SK-N-SH (cell line): Measurements from ENCODE around the gene TMEM229A. TPM values are rescaled to one million over a fixed set of nuclear protein-coding genes. Genes with fewer than 3 reads are reported as not detected.
"Not testable (repeated sequence)": the region's sequence is repeated elsewhere in the genome, so short reads cannot be mapped to it uniquely, and the experiment has no call there.

Experiments used
- CTCF ChIA-PET: fragments of 300-600, 350-600 bp; formaldehyde crosslinking; extraction: SDS; loops from one replicate; lab custom pipeline; 2021; lab: Yijun Ruan, JAX
- POLR2A ChIA-PET: fragments of 350-600 bp; sonication (Branson Sonifier 250); formaldehyde crosslinking; extraction: SDS; loops from one replicate; lab custom pipeline; 2020; ENCODE audit warnings: antibody characterized with exemption, inconsistent platforms; lab: Yijun Ruan, JAX
- DNase-seq: peaks from one replicate; pipeline ENCODE4 v3.0.0; 2012
- H2AFZ ChIP-seq: fragments of 200-600 bp; sonication (generic); 2 replicates; pipeline ENCODE4 v1.8.1; 2016; ENCODE audit warnings: antibody characterized with exemption, mild to moderate bottlenecking, low read depth
- H3F3A ChIP-seq: fragments of 200-600 bp; sonication (generic); replicated peaks from 2 replicates; pipeline ENCODE3; 2016; ENCODE audit warnings: antibody characterized with exemption, mild to moderate bottlenecking; ENCODE audit not compliant: insufficient read depth
- H3K27ac ChIP-seq, 2 experiments: fragments of 200-500 bp in 1 of 2; fragments of 200-600 bp in 1 of 2; sonication (Bioruptor generic) in 1 of 2; sonication (generic), shearing (Covaris generic) in 1 of 2; 2 replicates each; pipeline versions ENCODE4 v1.5.1 to v1.6.1; 2014 to 2016; ENCODE audit warnings: low read depth in 2 of 2, inconsistent platforms in 1 of 2, low read length in 1 of 2, mild to moderate bottlenecking in 1 of 2, mixed read lengths in 1 of 2
- H3K27me3 ChIP-seq: fragments of 200-600 bp; sonication (generic), shearing (Covaris generic); 2 replicates; pipeline ENCODE4 v1.6.1; 2016; ENCODE audit warnings: mixed run types; ENCODE audit not compliant: insufficient read depth
- H3K36me3 ChIP-seq, 2 experiments: fragments of 200-500 bp in 1 of 2; fragments of 200-600 bp in 1 of 2; sonication (Bioruptor generic) in 1 of 2; sonication (generic) in 1 of 2; replicated peaks in 1 of 2; 2 replicates each; pipeline versions ENCODE3 to v1.5.1; 2014 to 2016; ENCODE audit warnings: low read length in 1 of 2, mild to moderate bottlenecking in 1 of 2; ENCODE audit not compliant: insufficient read depth in 2 of 2, control insufficient read depth in 1 of 2
- H3K4me1 ChIP-seq, 2 experiments: fragments of 200-500 bp in 1 of 2; fragments of 200-600 bp in 1 of 2; sonication (Bioruptor generic) in 1 of 2; sonication (generic), shearing (Covaris generic) in 1 of 2; 2 replicates each; pipeline versions ENCODE4 v1.5.1 to v1.6.1; 2014 to 2016; ENCODE audit warnings: low read depth in 1 of 2, low read length in 1 of 2, mixed run types in 1 of 2; ENCODE audit not compliant: insufficient read depth in 2 of 2, control insufficient read depth in 1 of 2
- H3K4me2 ChIP-seq: fragments of 200-600 bp; sonication (generic), shearing (Covaris generic); 2 replicates; pipeline ENCODE4 v1.6.1; 2017; ENCODE audit warnings: mixed run types
- H3K4me3 ChIP-seq, 2 experiments: fragments of 200-500 bp in 1 of 2; fragments of 200-600 bp in 1 of 2; sonication (Bioruptor generic) in 1 of 2; sonication (generic), shearing (Covaris generic) in 1 of 2; 2 replicates each; pipeline versions ENCODE4 v1.5.1 to v1.8.1; 2014 to 2016; ENCODE audit warnings: low read depth in 2 of 2, inconsistent platforms in 1 of 2, low read length in 1 of 2, mild to moderate bottlenecking in 1 of 2, mixed read lengths in 1 of 2, moderate library complexity in 1 of 2
- H3K79me2 ChIP-seq: fragments of 200-600 bp; sonication (generic); 2 replicates; pipeline ENCODE4 v1.8.1; 2017; ENCODE audit warnings: mild to moderate bottlenecking; ENCODE audit not compliant: insufficient read depth
- H3K9ac ChIP-seq: fragments of 200-600 bp; sonication (generic); 2 replicates; pipeline ENCODE4 v1.6.1; 2017; ENCODE audit warnings: mixed run types
- H3K9me2 ChIP-seq: fragments of 200-600 bp; sonication (generic); 2 replicates; pipeline ENCODE4 v1.6.1; 2017; ENCODE audit warnings: mixed run types
- H3K9me3 ChIP-seq: fragments of 200-600 bp; sonication (generic); 2 replicates; pipeline ENCODE4 v1.6.1; 2017; ENCODE audit warnings: mixed run types, mild to moderate bottlenecking, moderate library complexity
- H4K20me1 ChIP-seq: fragments of 200-600 bp; sonication (generic); 2 replicates; pipeline ENCODE4 v1.6.1; 2017; ENCODE audit warnings: mild to moderate bottlenecking, mixed run types; ENCODE audit not compliant: insufficient read depth
- CHD2 ChIP-seq: fragments of 150-350 bp; IDR thresholded peaks from 2 replicates; pipeline ENCODE4 v1.6.1; 2018; ENCODE audit warnings: low read length; ENCODE audit not compliant: partially characterized antibody
- ELF1 ChIP-seq: IDR thresholded peaks from 2 replicates; pipeline ENCODE4 v1.4.0; 2012
- EP300 ChIP-seq, 2 experiments: IDR thresholded peaks; 2 replicates each; pipeline versions ENCODE4 v1.4.0 to v1.6.1; 2012; ENCODE audit warnings: borderline replicate concordance in 1 of 2, low read depth in 1 of 2, low read length in 1 of 2
- EZH2phosphoT487 ChIP-seq: fragments of 200-600 bp; sonication (generic); IDR thresholded peaks from 2 replicates; pipeline ENCODE4 v1.6.1; 2017; ENCODE audit warnings: low read depth, mixed run types, mild to moderate bottlenecking, antibody characterized with exemption, moderate library complexity, borderline replicate concordance
- FOSL2 ChIP-seq: IDR thresholded peaks from 2 replicates; pipeline ENCODE4 v1.4.0; 2012; ENCODE audit warnings: low read depth, mild to moderate bottlenecking, moderate library complexity, borderline replicate concordance
- FOXJ3 ChIP-seq: sonication (generic); formaldehyde crosslinking; IDR thresholded peaks from 2 replicates; pipeline ENCODE4 v1.5.1; 2020; ENCODE audit warnings: mild to moderate bottlenecking, missing genetic modification reagents
- FOXM1 ChIP-seq: IDR thresholded peaks from 2 replicates; pipeline ENCODE4 v1.4.0; 2012; ENCODE audit warnings: low read depth, mild to moderate bottlenecking
- JUND ChIP-seq: IDR thresholded peaks from 2 replicates; pipeline ENCODE4 v1.4.0; 2012
- NFIC ChIP-seq: IDR thresholded peaks from 2 replicates; pipeline ENCODE4 v1.4.0; 2012; ENCODE audit warnings: borderline replicate concordance
- NRF1 ChIP-seq: IDR thresholded peaks from 2 replicates; pipeline ENCODE4 v1.6.1; 2012; ENCODE audit warnings: low read depth, mild to moderate bottlenecking, low read length
- RAD21 ChIP-seq: IDR thresholded peaks from 2 replicates; pipeline ENCODE4 v1.6.1; 2012; ENCODE audit warnings: mild to moderate bottlenecking, low read length
- RCOR1 ChIP-seq: fragments of 150-350 bp; IDR thresholded peaks from 2 replicates; pipeline ENCODE4 v1.6.1; 2017; ENCODE audit warnings: antibody characterized with exemption, low read length
- SIN3A ChIP-seq: IDR thresholded peaks from 2 replicates; pipeline ENCODE4 v1.6.1; 2012; ENCODE audit warnings: low read depth, mild to moderate bottlenecking, low read length, moderate library complexity, borderline replicate concordance
- TAF1 ChIP-seq: IDR thresholded peaks from 2 replicates; pipeline ENCODE4 v1.6.1; 2012; ENCODE audit warnings: low read depth, mild to moderate bottlenecking, low read length, moderate library complexity, borderline replicate concordance
- TEAD4 ChIP-seq: IDR thresholded peaks from 2 replicates; pipeline ENCODE4 v1.4.0; 2012; ENCODE audit warnings: mild to moderate bottlenecking, borderline replicate concordance; ENCODE audit not compliant: insufficient read depth
- WGBS: methylation state at CpG from one replicate; pipeline ENCODE4 v1.1.6; 2017; ENCODE audit warnings: low lambda C conversion rate; 5-methylcytosine and 5-hydroxymethylcytosine counted together
- polyA plus RNA-seq, 3 experiments: library from polyadenylated mRNA; depleted of rRNA; stranded (reverse); fragments of >200 nt; gene quantifications; 2 replicates each; pipeline ENCODE4 v1.2.3, GENCODE V29; 2012
- TF ChIP-seq, protein P1 (sequence below): IDR thresholded peaks from 2 replicates; pipeline ENCODE4 v1.6.1; 2012; ENCODE audit warnings: mild to moderate bottlenecking, low read depth, low read length, moderate library complexity
- TF ChIP-seq, protein P2 (sequence below): IDR thresholded peaks from 2 replicates; pipeline ENCODE4 v1.4.0; 2012; ENCODE audit warnings: low read depth, borderline replicate concordance
- TF ChIP-seq, protein P3 (sequence below): fragments of 150-350 bp; IDR thresholded peaks from 2 replicates; pipeline ENCODE4 v1.6.1; 2016; ENCODE audit warnings: mild to moderate bottlenecking, low read depth, low read length
- TF ChIP-seq, protein P4 (sequence below): IDR thresholded peaks from 2 replicates; pipeline ENCODE4; 2012

The TMEM229A gene
- polyA plus RNA-seq, 1 of the 3 experiments (the other 2 are of a cell fraction) = 0.35 TPM

- TF ChIP-seq, protein P1, sequence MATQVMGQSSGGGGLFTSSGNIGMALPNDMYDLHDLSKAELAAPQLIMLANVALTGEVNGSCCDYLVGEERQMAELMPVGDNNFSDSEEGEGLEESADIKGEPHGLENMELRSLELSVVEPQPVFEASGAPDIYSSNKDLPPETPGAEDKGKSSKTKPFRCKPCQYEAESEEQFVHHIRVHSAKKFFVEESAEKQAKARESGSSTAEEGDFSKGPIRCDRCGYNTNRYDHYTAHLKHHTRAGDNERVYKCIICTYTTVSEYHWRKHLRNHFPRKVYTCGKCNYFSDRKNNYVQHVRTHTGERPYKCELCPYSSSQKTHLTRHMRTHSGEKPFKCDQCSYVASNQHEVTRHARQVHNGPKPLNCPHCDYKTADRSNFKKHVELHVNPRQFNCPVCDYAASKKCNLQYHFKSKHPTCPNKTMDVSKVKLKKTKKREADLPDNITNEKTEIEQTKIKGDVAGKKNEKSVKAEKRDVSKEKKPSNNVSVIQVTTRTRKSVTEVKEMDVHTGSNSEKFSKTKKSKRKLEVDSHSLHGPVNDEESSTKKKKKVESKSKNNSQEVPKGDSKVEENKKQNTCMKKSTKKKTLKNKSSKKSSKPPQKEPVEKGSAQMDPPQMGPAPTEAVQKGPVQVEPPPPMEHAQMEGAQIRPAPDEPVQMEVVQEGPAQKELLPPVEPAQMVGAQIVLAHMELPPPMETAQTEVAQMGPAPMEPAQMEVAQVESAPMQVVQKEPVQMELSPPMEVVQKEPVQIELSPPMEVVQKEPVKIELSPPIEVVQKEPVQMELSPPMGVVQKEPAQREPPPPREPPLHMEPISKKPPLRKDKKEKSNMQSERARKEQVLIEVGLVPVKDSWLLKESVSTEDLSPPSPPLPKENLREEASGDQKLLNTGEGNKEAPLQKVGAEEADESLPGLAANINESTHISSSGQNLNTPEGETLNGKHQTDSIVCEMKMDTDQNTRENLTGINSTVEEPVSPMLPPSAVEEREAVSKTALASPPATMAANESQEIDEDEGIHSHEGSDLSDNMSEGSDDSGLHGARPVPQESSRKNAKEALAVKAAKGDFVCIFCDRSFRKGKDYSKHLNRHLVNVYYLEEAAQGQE = no peak
- TF ChIP-seq, protein P2, sequence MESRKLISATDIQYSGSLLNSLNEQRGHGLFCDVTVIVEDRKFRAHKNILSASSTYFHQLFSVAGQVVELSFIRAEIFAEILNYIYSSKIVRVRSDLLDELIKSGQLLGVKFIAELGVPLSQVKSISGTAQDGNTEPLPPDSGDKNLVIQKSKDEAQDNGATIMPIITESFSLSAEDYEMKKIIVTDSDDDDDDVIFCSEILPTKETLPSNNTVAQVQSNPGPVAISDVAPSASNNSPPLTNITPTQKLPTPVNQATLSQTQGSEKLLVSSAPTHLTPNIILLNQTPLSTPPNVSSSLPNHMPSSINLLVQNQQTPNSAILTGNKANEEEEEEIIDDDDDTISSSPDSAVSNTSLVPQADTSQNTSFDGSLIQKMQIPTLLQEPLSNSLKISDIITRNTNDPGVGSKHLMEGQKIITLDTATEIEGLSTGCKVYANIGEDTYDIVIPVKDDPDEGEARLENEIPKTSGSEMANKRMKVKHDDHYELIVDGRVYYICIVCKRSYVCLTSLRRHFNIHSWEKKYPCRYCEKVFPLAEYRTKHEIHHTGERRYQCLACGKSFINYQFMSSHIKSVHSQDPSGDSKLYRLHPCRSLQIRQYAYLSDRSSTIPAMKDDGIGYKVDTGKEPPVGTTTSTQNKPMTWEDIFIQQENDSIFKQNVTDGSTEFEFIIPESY = no peak
Measured at GRCh38 chr7:124027236-124027635, 5.6 kb downstream of the TMEM229A start (continued).

GRCh38 chr7:124024329-124024728 is 8.5 kb downstream of the TMEM229A start:
- CTCF ChIA-PET = interaction anchor here (1.2 to 1.5 kb wide), 3 partner anchors 17 to 58 kb away, joined by 3 to 4 read pairs (median 3); no protein-coding TSS in a partner anchor
- WGBS = 73% methylated on average over 3 of the region's 3 CpGs
- H3K27ac ChIP-seq, H3K4me3 ChIP-seq, H3K36me3 ChIP-seq, H2AFZ ChIP-seq, H3K4me1 ChIP-seq, POLR2A ChIA-PET, H3K9ac ChIP-seq, H3F3A ChIP-seq, H3K9me3 ChIP-seq, H3K79me2 ChIP-seq, H4K20me1 ChIP-seq, H3K9me2 ChIP-seq, H3K4me2 ChIP-seq, H3K27me3 ChIP-seq, DNase-seq: not testable (repeated sequence)

DNA sequence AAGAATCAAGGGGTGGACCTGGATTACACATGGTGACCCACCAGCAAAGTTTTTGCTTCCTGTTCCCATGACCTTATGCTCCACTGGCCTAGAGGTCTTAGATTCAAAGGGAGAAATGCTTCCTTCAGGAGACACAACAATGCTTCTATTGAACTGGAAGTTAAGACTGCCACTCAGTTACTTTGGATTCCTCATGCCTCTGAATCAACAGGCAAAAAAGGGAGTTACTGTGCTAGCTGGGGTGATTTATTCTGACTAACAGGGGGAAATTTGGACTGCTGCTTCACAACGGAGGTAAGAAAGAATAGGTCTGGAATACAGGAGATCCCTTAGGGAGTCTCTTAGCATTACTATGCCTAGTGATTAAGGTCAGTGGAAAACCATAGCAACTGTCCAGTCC is 10.3 kb downstream of the TMEM229A start:
- Histone ChIP-seq H3K4me1 (no peaks in the 10 kb centered on the region), H3K9me2 (no peaks in the 10 kb centered on the region), H3K4me2 (no peak overlapping the region), H3K9me3 (no peaks in the 10 kb centered on the region), H4K20me1 (no peaks in the 10 kb centered on the region), H3K79me2 (no peaks in the 10 kb centered on the region), H3K27ac (no peak overlapping the region), H3K4me3 (no peak overlapping the region), H3K27me3 (no peaks in the 10 kb centered on the region), H3K36me3 (no peaks in the 10 kb centered on the region), H3K9ac (no peak overlapping the region), H2AFZ (no peak overlapping the region), H3F3A (no peaks in the 10 kb centered on the region)
- no peak for DNase-seq
- CTCF ChIA-PET = no interaction called here
- POLR2A ChIA-PET = no interaction called here
- whole genome bisulfite sequencing = 37% methylated on average over 1 of the region's 1 CpG
- no peak for TF ChIP-seq FOXM1
- TF ChIP-seq, protein P3, sequence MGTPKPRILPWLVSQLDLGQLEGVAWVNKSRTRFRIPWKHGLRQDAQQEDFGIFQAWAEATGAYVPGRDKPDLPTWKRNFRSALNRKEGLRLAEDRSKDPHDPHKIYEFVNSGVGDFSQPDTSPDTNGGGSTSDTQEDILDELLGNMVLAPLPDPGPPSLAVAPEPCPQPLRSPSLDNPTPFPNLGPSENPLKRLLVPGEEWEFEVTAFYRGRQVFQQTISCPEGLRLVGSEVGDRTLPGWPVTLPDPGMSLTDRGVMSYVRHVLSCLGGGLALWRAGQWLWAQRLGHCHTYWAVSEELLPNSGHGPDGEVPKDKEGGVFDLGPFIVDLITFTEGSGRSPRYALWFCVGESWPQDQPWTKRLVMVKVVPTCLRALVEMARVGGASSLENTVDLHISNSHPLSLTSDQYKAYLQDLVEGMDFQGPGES = no peak
- TF ChIP-seq FOXJ3 (CRISPR knock-in tag) = no peak
- no peak for TF ChIP-seq TEAD4
- TF ChIP-seq CHD2 = no peak
- no peak for TF ChIP-seq EP300 (IDR thresholded peaks at IDR 0.05; ENCODE audit: borderline replicate concordance in 1 of 2, low read depth in 1 of 2, low read length in 1 of 2)
- TF ChIP-seq FOSL2 = no peak
- TF ChIP-seq RCOR1 = no peak
- no peak for TF ChIP-seq NFIC
- no peak for TF ChIP-seq RAD21
- TF ChIP-seq, protein P4, sequence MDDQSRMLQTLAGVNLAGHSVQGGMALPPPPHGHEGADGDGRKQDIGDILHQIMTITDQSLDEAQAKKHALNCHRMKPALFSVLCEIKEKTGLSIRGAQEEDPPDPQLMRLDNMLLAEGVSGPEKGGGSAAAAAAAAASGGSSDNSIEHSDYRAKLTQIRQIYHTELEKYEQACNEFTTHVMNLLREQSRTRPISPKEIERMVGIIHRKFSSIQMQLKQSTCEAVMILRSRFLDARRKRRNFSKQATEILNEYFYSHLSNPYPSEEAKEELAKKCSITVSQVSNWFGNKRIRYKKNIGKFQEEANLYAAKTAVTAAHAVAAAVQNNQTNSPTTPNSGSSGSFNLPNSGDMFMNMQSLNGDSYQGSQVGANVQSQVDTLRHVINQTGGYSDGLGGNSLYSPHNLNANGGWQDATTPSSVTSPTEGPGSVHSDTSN = no peak
- no peak for TF ChIP-seq SIN3A
- TF ChIP-seq TAF1 = no peak
- no peak for TF ChIP-seq ELF1
- no peak for TF ChIP-seq JUND
- TF ChIP-seq EZH2phosphoT487 = no peak
- no peak for TF ChIP-seq NRF1
